Tibial nerve (tissue), 4 donors: ENCODE measurements around the gene PEAK3.

Experiments
- CTCF ChIP-seq, 5 experiments: fragments of 200-600 bp in 3 of 5; fragments of 450-650 bp in 2 of 5; sonication (generic) in 3 of 5; IDR thresholded peaks; one replicate each; pipeline ENCODE4 v1.5.1; 2016 to 2019; ENCODE audit warnings: antibody characterized with exemption in 5 of 5, mild to moderate bottlenecking in 3 of 5, moderate library complexity in 2 of 5
- EP300 ChIP-seq, 2 donors: sonication (generic); formaldehyde crosslinking; IDR thresholded peaks; one replicate each; pipeline ENCODE4 v1.6.1; 2017; ENCODE audit warnings: antibody characterized with exemption in 2 of 2, mild to moderate bottlenecking in 1 of 2
- POLR2A ChIP-seq, 2 donors: fragments of 450-650 bp; IDR thresholded peaks; one replicate each; pipeline ENCODE4 v1.6.1; 2017; ENCODE audit warnings: antibody characterized with exemption in 2 of 2, mild to moderate bottlenecking in 2 of 2, moderate library complexity in 2 of 2

GRCh38 chr19:2274931-2275535, 6.9 kb downstream of the PEAK3 start:
- TF ChIP-seq EP300 (IDR thresholded peaks at IDR 0.05) (peak in 1 of 2 donors; percentile 8), POLR2A (IDR thresholded peaks at IDR 0.05) (no peak), CTCF (IDR thresholded peaks at IDR 0.05) (peak; percentile 40 to 75 (median 59))
